Adipocyte (in vitro differentiated cells): ENCODE results near the gene ZNF276.
"Not testable (repeated sequence)": the region's sequence is repeated elsewhere in the genome, so short reads cannot be mapped to it uniquely, and the experiment has no call there.

Source experiments
- DNase-seq: peaks from one replicate; pipeline ENCODE4 v3.0.0-alpha.2; 2015; ENCODE audit warnings: low read depth
- H3K27me3 ChIP-seq: replicated peaks from 2 replicates; pipeline ENCODE4 v1.7.0; 2013; ENCODE audit warnings: mild to moderate bottlenecking, low read length, moderate library complexity; ENCODE audit not compliant: control insufficient read depth, insufficient read depth
- H3K36me3 ChIP-seq: 2 replicates; pipeline ENCODE4 v1.7.0; 2013; ENCODE audit warnings: low read length, mild to moderate bottlenecking, moderate library complexity; ENCODE audit not compliant: control insufficient read depth, insufficient read depth, severe bottlenecking
- H3K4me1 ChIP-seq: 2 replicates; pipeline ENCODE4 v1.7.0; 2013; ENCODE audit warnings: mild to moderate bottlenecking, low read length, moderate library complexity; ENCODE audit not compliant: control insufficient read depth, insufficient read depth
- H3K4me3 ChIP-seq: 2 replicates; pipeline ENCODE4 v1.7.0; 2013; ENCODE audit warnings: mild to moderate bottlenecking, low read length, moderate library complexity
- H3K9ac ChIP-seq: 2 replicates; pipeline ENCODE4 v1.7.0; 2013; ENCODE audit warnings: mild to moderate bottlenecking, low read length, moderate library complexity
- H3K9me3 ChIP-seq: 2 replicates; pipeline ENCODE4 v1.7.0; 2013; ENCODE audit warnings: mild to moderate bottlenecking, low read length, moderate library complexity; ENCODE audit not compliant: control insufficient read depth

Gene ZNF276

DNA sequence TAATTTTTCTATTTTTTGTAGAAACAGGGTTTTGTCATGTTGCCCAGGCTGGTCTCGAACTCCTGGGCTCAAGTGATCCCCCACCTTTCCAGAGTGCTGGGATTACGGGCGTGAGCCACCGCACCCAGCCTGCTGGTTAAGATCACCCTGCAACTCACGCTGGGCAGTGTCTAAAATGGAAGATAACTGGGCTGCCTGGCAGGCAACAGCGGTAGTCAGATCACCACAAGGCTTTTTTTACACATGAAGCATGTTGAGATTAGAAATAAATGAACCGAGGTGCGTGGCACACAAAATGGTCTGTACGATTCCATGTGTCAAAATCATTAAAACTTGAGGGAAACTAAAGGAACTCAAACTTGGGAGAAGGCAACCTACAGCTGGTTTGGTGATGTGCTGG, 26.7 kb downstream of the ZNF276 start:
- no peak for DNase-seq

DNA sequence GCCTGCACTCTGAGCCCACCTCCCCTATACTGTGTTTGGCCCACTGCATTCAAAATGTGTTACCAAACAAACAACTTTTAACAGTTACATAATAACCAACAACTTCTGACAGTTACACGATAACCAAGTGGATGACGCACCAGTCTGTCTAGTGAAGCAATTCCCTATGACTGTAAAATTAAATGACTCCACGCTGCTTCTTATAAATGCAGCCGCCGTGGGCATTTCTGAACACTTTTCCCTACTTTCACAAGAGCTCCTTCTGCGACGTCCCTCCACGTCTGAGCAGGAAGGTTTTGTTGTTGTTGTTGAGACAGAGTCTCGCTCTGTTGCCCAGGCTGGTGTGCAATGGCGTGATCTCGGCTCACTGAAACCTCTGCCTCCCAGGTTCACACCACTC, 27.6 kb downstream of the ZNF276 start:
- no peaks in the 10 kb centered on the region for H3K36me3 ChIP-seq

More for the DNA sequence above, 26.7 kb downstream of the ZNF276 start:
- no peaks in the 10 kb centered on the region for H3K27me3 ChIP-seq
- H3K4me1 ChIP-seq = no peaks in the 10 kb centered on the region
- H3K9ac ChIP-seq = no peak overlapping the region
- no peak overlapping the region for H3K4me3 ChIP-seq
- H3K36me3 ChIP-seq = no peaks in the 10 kb centered on the region
- no peaks in the 10 kb centered on the region for H3K9me3 ChIP-seq

DNA sequence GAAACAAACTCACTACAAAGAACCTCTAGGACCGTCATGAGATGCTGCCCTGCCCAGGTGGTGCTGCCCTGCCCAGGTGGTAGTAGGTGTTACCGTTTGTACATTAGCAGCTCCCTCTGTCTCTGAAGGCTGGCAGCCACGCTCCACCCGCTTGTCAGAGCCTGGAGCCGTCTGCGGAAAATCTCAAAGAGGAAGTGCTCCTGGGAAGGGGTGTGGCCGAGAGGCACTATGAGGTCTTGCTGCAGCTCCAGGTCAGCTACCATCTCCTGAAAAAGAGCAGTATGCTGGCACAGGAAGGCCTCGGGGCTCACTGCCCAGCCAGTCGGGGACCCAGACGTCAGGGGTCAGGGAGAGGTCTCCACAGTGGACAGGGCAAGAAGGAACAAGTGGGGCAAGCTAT, 28.3 kb downstream of the ZNF276 start:
- H3K9me3 ChIP-seq = no peaks in the 10 kb centered on the region
- H3K4me3 ChIP-seq = no peak overlapping the region
- DNase-seq = no peak
- no peaks in the 10 kb centered on the region for H3K27me3 ChIP-seq
- no peaks in the 10 kb centered on the region for H3K36me3 ChIP-seq
- no peaks in the 10 kb centered on the region for H3K4me1 ChIP-seq
- no peak overlapping the region for H3K9ac ChIP-seq

More for the DNA sequence above, 27.6 kb downstream of the ZNF276 start:
- H3K4me1 ChIP-seq = no peaks in the 10 kb centered on the region
- no peak for DNase-seq
- H3K4me3 ChIP-seq = no peak overlapping the region
- no peak overlapping the region for H3K9ac ChIP-seq
- no peaks in the 10 kb centered on the region for H3K27me3 ChIP-seq
- no peaks in the 10 kb centered on the region for H3K9me3 ChIP-seq

DNA sequence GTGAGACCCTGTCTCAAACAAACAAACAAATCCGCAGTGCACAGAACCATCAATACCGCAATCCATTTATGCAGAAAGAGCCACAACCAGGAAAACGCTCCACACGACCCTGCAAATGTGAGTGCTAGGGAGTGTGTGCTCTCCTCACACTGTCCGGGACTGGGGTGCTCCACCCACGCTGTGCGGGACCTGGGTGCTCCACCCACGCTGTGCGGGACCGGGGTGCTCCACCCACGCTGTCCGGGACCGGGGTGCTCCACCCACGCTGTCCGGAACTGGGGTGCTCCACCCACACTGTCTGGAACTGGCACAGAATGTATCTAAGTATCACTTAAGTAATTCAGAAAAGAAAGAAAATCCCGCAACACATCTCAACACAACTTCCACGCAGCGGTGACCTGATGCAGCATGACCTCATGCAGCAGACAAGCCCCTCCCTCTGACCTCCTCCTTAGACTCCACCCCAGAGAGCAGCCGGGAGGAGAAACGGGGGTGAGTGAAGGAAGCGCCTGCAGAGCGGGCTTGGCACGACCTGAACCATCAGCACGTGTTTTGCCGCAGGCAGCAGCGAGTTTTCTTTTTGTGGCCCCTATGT, 38.5 kb downstream of the ZNF276 start:
- Histone ChIP-seq H3K4me1 (no peaks in the 10 kb centered on the region), H3K4me3 (no peak overlapping the region), H3K9me3 (no peaks in the 10 kb centered on the region), H3K27me3 (no peaks in the 10 kb centered on the region), H3K36me3 (peaks cover 9% of the 10 kb centered on the region), H3K9ac (no peak overlapping the region)
- DNase-seq = no peak

DNA sequence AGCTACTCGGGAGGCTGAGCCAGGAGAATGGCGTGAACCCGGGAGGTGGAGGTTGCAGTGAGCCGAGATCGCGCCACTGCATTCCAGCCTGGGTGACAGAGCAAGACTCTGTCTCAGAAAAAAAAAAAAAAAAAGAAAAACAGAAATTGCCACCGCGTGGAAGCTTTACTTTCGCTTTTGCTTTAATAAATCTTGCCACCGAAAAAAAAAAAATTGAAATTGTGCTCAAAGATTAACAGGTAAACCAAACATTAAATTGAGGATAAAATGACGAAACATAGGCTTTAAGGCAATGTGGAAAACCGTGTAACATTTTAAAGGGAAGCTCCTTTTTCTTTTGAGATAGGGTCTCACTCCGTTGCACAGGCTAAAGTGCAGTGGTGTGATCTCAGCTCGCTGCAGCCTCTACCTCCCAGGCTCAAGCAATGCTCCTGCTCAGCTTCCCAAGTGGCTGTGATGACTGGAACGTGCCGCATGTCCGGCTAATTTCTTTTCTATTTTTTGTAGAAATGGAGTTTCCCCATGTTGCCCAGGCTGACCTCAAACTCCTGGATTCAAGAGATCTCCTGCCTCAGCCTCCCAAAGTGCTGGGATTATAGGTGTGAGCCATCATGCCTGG, 40.1 kb downstream of the ZNF276 start:
- Histone ChIP-seq H3K4me1 (no peaks in the 10 kb centered on the region), H3K36me3 (peaks cover 9% of the 10 kb centered on the region), H3K9ac (no peak overlapping the region), H3K27me3 (no peaks in the 10 kb centered on the region), H3K4me3 (no peak overlapping the region), H3K9me3 (no peaks in the 10 kb centered on the region)
- no peak for DNase-seq

DNA sequence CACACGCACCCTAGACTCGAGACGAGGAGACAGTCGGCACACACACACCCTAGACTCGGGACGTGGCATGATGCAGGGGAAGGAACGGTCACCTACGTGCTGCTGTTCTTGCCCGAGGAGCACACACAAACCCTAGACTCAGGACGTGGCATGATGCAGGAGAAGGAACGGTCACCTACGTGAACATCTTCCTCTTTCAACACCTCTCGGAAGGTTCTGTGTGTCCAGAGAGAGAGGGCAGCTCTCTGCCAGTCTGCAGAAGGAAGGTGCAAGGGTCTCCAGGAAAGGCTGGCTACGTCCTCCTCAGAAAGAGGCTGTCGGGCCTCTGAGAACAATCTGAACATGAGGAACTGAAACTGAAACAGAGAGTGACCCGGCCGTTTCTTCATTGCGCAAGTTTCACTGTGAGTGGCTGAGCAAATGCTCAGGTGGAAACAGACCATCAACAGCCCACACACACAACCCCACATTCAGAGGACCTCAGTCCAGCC, 43.4 kb downstream of the ZNF276 start:
- Histone ChIP-seq H3K36me3 (peaks cover 3% of the 10 kb centered on the region), H3K9me3 (no peaks in the 10 kb centered on the region), H3K4me3 (no peak overlapping the region), H3K27me3 (no peaks in the 10 kb centered on the region), H3K9ac (no peak overlapping the region), H3K4me1 (no peaks in the 10 kb centered on the region)
- DNase-seq = no peak

DNA sequence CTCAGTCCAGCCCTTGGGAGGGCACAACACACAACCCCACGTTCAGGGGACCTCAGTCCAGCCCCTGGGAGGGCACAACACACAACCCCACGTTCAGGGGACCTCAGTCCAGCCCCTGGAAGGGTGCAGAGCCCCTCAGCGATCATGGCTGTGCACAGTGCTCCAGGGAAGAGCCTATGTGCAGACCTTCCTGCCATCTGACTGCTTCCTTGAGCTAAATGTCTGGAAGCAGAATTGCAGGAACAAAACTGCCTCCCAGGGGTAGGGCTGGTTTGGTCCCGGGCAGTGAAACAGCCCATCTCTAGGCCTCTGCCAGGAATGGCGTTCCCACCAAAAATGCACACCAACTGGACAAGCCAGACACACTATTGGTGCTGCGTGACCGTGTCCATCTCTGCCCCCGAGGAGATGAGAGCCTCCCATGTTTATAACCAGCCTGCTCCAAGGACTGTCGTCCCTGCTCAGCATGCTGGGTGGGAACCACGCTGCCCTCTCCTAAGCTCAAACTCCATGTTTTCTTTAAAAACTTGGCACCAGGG, 44.0 kb downstream of the ZNF276 start:
- no peaks in the 10 kb centered on the region for H3K27me3 ChIP-seq
- no peaks in the 10 kb centered on the region for H3K4me1 ChIP-seq
- no peak for DNase-seq
- no peak overlapping the region for H3K9ac ChIP-seq
- no peak overlapping the region for H3K4me3 ChIP-seq
- H3K36me3 ChIP-seq = peaks cover 3% of the 10 kb centered on the region
- no peaks in the 10 kb centered on the region for H3K9me3 ChIP-seq

DNA sequence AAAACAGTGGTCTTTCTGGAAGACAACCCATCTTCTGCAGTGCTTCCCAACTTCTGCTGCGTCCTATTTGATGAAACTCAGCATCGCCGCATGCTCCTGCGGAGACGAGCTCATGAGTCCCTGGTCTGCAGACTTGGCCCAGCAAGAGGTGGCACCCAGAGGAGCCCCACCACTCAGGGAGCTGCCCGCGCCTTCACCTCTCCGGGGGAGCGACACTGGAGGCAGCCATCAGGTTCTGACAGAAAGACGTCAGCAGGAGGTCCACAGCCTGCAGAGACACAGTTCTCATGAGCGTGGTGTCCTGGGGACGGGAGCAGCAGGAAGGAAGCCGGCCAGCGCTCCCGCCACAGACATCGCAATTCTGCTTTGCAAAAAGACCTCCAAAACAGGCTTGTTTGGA, 49.0 kb downstream of the ZNF276 start:
- Histone ChIP-seq H3K36me3 (no peaks in the 10 kb centered on the region), H3K9me3 (no peaks in the 10 kb centered on the region), H3K9ac (no peak overlapping the region), H3K4me1 (no peaks in the 10 kb centered on the region), H3K27me3 (no peaks in the 10 kb centered on the region), H3K4me3 (no peak overlapping the region)
- no peak for DNase-seq

DNA sequence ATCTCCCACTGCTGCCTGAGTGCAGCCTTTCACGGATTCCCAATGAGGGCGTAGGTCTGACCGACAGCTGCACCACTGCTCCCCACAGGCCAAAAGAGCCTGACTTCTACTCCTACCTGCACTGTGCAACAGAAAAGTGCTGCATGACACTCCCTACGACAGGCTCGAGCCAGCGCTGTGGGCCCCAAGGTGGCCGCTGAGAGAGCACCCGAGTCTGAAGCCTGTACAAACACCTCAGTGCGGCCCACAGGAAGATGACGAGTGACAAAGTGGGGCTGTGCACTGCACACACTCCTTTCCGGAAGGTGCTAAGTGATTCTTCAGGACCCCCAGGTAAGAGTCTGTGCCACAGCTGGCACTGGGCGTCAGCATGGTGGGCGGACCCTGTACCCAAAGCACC, 53.9 kb downstream of the ZNF276 start:
- no peak overlapping the region for H3K9ac ChIP-seq
- H3K36me3 ChIP-seq = no peaks in the 10 kb centered on the region
- H3K9me3 ChIP-seq = no peaks in the 10 kb centered on the region
- no peaks in the 10 kb centered on the region for H3K4me1 ChIP-seq
- no peak overlapping the region for H3K4me3 ChIP-seq
- no peak for DNase-seq
- H3K27me3 ChIP-seq = no peaks in the 10 kb centered on the region

DNA sequence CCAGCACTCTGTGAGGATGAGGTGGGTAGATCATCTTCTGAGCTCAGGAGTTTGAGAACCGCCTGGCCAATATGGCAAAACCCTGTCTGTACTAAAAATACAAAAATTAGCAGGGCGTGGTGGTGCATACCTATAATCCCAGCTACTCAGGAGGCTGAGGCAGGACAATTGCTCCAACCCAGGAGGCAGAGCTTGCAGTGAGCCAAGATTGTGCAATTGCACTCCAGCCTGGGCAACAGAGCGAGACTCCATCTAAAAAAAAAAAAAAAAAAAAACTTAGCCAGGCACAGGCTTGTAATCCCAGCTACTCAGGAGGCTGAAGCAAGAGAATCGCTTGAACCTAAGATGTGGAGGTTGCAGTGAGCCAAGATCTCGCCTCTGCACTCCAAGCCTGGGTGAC, 56.9 kb downstream of the ZNF276 start:
- not testable (repeated sequence) for H3K27me3 ChIP-seq, DNase-seq, H3K36me3 ChIP-seq, H3K4me3 ChIP-seq, H3K4me1 ChIP-seq, H3K9ac ChIP-seq, H3K9me3 ChIP-seq

DNA sequence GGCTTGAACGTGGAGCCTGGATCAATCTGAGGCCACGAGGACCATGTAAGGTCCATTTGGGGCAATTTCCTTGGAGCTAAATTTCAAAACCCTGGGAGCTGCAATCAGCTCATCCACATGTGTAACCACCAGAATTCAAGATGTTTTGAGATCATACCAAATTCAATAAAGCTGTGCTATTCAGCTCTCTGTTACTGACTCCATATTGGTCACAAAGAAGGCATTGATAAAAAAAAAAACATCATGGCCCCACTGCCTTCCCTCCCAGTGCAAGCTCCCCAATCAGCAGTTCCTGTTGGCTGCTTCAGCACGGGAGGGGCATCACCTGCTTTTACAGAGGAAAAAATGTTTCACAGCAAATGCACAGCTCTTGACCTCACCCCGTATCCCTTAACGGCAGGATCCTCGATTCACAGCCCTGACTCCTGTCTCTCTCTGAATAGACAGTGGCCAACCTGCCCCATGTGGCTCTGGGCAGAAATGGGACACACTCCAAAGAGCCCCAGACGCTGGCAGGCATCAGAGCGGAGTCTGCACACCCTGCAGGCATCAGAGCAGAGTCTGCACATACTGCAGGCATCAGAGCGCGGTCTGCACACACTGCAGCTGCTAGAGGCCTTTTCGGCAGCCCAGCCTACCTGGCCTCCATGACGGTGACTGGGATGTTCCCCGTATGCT, 58.0 kb downstream of the ZNF276 start:
- Histone ChIP-seq H3K4me3 (no peak overlapping the region), H3K27me3 (no peaks in the 10 kb centered on the region), H3K4me1 (no peaks in the 10 kb centered on the region), H3K9ac (no peak overlapping the region), H3K36me3 (no peaks in the 10 kb centered on the region), H3K9me3 (no peaks in the 10 kb centered on the region)
- DNase-seq = no peak
